Neuron (in vitro differentiated cells): Measurements from ENCODE around the gene BCO1.

Source experiments
- H2AFZ ChIP-seq: one replicate; pipeline ENCODE4 v1.6.1; 2013; ENCODE audit warnings: low read depth, mild to moderate bottlenecking, inconsistent platforms, low read length, moderate library complexity
- H3K27me3 ChIP-seq: one replicate; pipeline ENCODE4 v1.6.1; 2013; ENCODE audit warnings: low read length; ENCODE audit not compliant: insufficient read depth
- H3K36me3 ChIP-seq: one replicate; pipeline ENCODE4 v1.6.1; 2013; ENCODE audit warnings: low read length; ENCODE audit not compliant: insufficient read depth
- H3K4me1 ChIP-seq: one replicate; pipeline ENCODE4 v1.6.1; 2013; ENCODE audit warnings: low read length; ENCODE audit not compliant: insufficient read depth
- H3K4me3 ChIP-seq: 2 replicates; pipeline ENCODE4 v1.5.1; 2013; ENCODE audit warnings: mild to moderate bottlenecking, low read length, moderate library complexity
- H3K9me3 ChIP-seq: one replicate; pipeline ENCODE4 v1.6.1; 2013; ENCODE audit warnings: low read length

The BCO1 gene

DNA sequence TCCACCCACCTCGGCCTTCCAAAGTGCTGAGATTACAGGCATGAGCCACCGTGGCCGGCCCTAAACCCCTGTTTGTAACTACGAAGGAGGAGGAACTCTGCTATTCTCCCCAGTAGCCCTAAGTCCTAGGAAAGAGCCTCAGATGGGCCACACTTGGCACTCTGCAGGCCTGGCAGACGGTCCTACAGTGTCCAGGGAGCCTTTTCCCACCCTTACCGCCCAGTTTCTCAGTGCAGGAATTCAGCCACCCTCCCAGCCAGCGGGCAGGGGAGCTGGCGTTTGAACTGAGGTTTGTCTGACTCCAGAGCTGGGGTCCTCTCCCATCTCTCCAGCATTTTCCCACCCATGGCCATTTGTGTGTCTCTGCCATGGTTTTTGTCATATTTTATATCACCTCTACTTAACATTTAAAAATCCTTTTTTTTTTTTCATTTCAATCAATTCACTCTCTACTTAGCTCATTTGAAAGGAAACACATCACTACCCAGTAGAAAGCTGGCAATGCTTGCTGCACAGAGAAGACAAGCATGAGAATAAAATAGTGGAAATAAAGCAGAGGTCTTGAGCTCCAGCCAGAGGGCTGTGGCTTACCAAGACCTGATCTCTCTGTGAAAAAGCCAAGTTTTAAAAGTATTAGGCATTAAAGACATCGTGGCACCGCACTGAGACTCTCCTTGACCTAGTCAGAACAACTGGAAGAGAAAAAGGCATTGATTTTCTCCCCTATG is 34.9 kb downstream of the BCO1 start:
- H3K27me3 ChIP-seq, result peaks cover 2% of the 10 kb centered on the region
- H2AFZ ChIP-seq, result no peak overlapping the region
- H3K4me3 ChIP-seq, result no peak overlapping the region
- no peaks in the 10 kb centered on the region for H3K9me3 ChIP-seq
- H3K36me3 ChIP-seq, result no peaks in the 10 kb centered on the region
- no peaks in the 10 kb centered on the region for H3K4me1 ChIP-seq

DNA sequence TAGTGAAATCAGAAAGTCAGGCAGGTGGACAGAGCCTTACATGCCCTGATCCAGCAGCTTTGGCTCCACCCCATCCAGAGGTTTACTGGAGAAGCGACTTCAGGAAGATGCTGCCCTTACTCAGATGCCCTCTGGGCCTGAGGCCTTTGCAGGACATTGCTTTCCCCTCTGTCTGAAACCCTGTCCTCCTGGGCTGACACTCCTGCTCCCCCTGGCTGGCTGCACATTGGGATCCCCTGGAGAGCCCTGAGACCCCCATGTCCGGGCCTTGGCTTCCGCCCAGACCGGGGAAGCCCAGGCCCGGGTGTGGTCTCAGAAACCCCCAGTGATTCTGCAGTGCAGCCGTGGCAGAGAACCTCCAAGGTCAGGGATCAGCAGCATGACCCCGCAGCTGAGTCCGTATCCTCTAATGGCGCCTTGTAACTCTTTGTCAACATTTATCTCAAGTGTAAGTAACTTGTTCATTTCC is 36.6 kb downstream of the BCO1 start:
- Histone ChIP-seq H2AFZ (no peak overlapping the region), H3K9me3 (no peaks in the 10 kb centered on the region), H3K4me1 (no peaks in the 10 kb centered on the region), H3K4me3 (no peak overlapping the region), H3K36me3 (no peaks in the 10 kb centered on the region), H3K27me3 (peaks cover 2% of the 10 kb centered on the region)

GRCh38 chr16:81275795-81276194 is 37.3 kb downstream of the BCO1 start:
- Histone ChIP-seq H3K4me1 (no peaks in the 10 kb centered on the region), H2AFZ (no peak overlapping the region), H3K36me3 (no peaks in the 10 kb centered on the region), H3K27me3 (peaks cover 2% of the 10 kb centered on the region), H3K4me3 (no peak overlapping the region), H3K9me3 (no peaks in the 10 kb centered on the region)

DNA sequence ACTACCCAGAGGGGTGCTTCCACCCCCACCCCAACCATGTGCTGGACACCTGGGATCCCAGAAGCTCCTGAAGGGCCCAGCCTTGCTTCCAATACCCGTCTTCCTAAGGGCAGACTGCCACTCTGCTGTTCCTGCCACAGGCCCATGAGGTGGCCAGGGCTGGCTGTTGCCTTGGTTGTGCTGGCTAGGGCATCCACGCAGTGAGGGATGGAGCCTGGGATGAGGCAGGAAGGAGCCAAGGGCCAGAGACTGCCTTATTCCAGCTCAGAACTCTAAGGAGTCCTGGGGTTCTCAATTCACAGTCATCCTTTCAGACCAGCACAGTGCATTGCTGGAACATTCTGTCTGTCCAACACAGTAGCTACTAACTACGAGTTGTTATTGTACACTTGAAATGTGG is 37.8 kb downstream of the BCO1 start:
- Histone ChIP-seq H2AFZ (no peak overlapping the region), H3K4me3 (no peak overlapping the region), H3K4me1 (no peaks in the 10 kb centered on the region), H3K27me3 (peaks cover 2% of the 10 kb centered on the region), H3K36me3 (no peaks in the 10 kb centered on the region), H3K9me3 (no peaks in the 10 kb centered on the region)

- H3K4me1 ChIP-seq, result no peaks in the 10 kb centered on the region
- H2AFZ ChIP-seq, result no peak overlapping the region
- no peak overlapping the region for H3K4me3 ChIP-seq
- peaks cover 2% of the 10 kb centered on the region for H3K27me3 ChIP-seq
- H3K9me3 ChIP-seq, result no peaks in the 10 kb centered on the region
- H3K36me3 ChIP-seq, result no peaks in the 10 kb centered on the region
Measured at GRCh38 chr16:81277541-81278080, 39.1 kb downstream of the BCO1 start.

DNA sequence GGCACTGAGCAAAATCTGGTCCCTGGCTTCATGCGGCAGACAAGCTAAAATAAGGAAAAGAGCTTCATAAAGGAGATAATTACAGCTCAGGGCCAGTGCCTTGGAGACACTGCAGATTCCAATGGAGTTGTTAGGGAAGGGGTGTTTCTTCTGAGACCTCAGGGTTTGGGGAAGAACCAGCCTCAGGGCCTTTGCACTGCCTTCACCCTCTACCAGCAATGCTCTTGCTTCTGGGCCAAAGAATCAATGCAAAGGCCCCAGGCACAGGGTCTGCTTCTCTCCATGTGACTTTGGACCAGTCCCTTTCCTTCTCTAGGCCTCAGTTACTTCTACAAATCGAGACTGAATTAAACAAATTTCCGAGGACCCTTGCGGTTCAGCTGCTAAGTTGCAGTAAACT is 40.0 kb downstream of the BCO1 start:
- H3K4me1 ChIP-seq, result no peaks in the 10 kb centered on the region

GRCh38 chr16:81279392-81279791 is 40.9 kb downstream of the BCO1 start:
- H3K9me3 ChIP-seq, result no peaks in the 10 kb centered on the region
- H3K36me3 ChIP-seq, result no peaks in the 10 kb centered on the region
- H3K4me1 ChIP-seq, result no peaks in the 10 kb centered on the region
- H3K4me3 ChIP-seq, result no peak overlapping the region
- H3K27me3 ChIP-seq, result peaks cover 2% of the 10 kb centered on the region
- H2AFZ ChIP-seq, result no peak overlapping the region

More for the DNA sequence above, 40.0 kb downstream of the BCO1 start:
- no peak overlapping the region for H2AFZ ChIP-seq
- H3K9me3 ChIP-seq, result no peaks in the 10 kb centered on the region
- H3K27me3 ChIP-seq, result peaks cover 2% of the 10 kb centered on the region
- H3K4me3 ChIP-seq, result no peak overlapping the region
- H3K36me3 ChIP-seq, result no peaks in the 10 kb centered on the region

DNA sequence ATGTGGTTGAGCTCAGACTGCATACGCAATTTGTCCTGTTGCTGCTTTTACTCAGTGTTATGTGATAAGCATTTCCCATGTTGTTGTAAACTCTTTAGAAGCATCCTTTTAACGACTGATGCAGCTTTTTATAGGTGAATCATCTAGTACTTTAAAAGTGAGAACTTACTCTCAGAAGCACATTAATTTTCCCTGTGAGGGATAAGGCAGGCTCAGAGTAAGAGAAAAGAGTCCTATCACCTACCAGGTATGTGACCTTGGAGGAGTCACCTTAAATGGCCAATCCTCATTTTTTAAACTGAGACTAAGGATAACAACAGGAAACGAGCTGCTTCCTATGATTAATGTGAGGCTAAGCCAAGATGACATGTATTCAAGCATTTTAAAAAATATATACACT is 41.9 kb downstream of the BCO1 start:
- Histone ChIP-seq H2AFZ (no peak overlapping the region), H3K36me3 (no peaks in the 10 kb centered on the region), H3K4me1 (no peaks in the 10 kb centered on the region), H3K4me3 (no peak overlapping the region), H3K9me3 (no peaks in the 10 kb centered on the region), H3K27me3 (peaks cover 2% of the 10 kb centered on the region)

- no peaks in the 10 kb centered on the region for H3K4me1 ChIP-seq
- no peak overlapping the region for H2AFZ ChIP-seq
- H3K27me3 ChIP-seq, result no peaks in the 10 kb centered on the region
- H3K4me3 ChIP-seq, result no peak overlapping the region
- no peaks in the 10 kb centered on the region for H3K9me3 ChIP-seq
- H3K36me3 ChIP-seq, result no peaks in the 10 kb centered on the region
Measured at GRCh38 chr16:81283044-81283443, 44.6 kb downstream of the BCO1 start.

DNA sequence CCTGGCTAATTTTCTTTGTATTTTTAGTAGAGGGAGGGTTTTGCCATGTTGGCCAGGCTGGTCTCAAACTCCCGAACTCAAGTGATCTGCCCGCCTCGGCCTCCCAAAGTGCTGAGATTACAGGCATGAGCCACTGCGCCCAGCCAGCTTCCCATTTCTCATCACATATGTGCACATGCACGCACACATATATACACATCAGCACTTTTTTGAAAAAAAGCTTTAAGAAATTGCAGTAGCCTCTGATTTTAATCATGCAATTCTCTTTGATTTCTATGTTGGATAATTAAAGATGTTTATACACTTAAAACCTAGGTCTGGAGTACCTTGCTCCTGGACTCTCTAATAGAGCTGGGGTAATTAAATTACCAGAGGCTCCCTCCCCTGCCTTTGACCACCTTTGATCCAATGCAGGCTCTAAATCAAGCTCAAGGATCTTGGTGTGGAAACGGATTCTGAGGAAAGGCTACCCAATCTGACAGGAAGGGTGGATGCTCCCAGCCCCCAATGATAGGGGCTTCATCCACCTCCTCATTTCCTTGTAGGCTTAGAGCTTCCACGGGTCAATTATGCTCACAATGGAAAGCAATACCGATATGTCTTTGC is 46.6 kb downstream of the BCO1 start:
- no peaks in the 10 kb centered on the region for H3K36me3 ChIP-seq
- no peak overlapping the region for H2AFZ ChIP-seq
- H3K4me1 ChIP-seq, result no peaks in the 10 kb centered on the region
- H3K27me3 ChIP-seq, result no peaks in the 10 kb centered on the region
- no peak overlapping the region for H3K4me3 ChIP-seq
- H3K9me3 ChIP-seq, result no peaks in the 10 kb centered on the region

- Histone ChIP-seq H3K4me1 (no peaks in the 10 kb centered on the region), H3K36me3 (no peaks in the 10 kb centered on the region), H2AFZ (no peak overlapping the region), H3K27me3 (no peaks in the 10 kb centered on the region), H3K9me3 (no peaks in the 10 kb centered on the region), H3K4me3 (no peak overlapping the region)
Measured at GRCh38 chr16:81286190-81286589, 47.7 kb downstream of the BCO1 start.

DNA sequence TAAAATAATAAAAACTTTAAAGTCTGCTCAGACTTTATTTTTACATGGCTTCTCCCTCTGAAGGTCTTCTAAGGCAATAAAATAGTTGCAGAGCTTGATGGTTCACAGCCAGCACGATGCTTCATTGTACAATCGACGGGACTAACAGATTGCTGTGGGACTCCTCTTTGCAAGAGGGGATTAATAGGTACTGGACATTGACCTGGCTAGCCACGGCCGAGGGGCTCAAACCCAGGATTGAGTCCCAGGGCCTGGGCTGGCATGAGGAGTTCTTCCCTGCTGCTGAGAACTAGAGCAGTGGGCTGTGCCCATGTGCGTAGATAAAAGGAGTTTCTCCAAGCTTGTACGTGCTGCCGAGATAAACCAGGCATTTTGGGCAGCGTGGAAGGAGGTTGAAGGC is 52.6 kb downstream of the BCO1 start:
- Histone ChIP-seq H2AFZ (no peak overlapping the region), H3K9me3 (no peaks in the 10 kb centered on the region), H3K4me3 (no peak overlapping the region), H3K4me1 (no peaks in the 10 kb centered on the region), H3K36me3 (no peaks in the 10 kb centered on the region), H3K27me3 (no peaks in the 10 kb centered on the region)

DNA sequence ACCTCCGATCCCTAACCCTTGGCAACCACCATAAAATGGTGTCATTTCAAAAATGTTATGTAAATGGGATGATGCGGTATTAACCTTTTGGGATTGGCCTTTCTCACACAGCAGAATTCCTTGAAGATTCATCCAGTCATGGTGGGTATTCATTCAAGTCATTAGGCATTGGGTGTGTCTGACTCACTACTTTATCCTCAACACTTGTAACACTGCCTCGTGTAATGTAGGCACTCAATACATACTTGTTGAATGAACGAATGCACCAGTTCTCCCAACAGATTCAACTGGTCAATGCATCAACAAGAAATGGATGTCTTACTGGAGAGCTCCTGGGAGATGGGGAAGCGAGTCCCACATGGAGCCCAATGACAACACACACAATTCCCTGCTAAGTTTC is 54.4 kb downstream of the BCO1 start:
- H3K36me3 ChIP-seq, result no peaks in the 10 kb centered on the region
- no peaks in the 10 kb centered on the region for H3K4me1 ChIP-seq
- no peaks in the 10 kb centered on the region for H3K27me3 ChIP-seq
- H2AFZ ChIP-seq, result no peak overlapping the region
- H3K9me3 ChIP-seq, result no peaks in the 10 kb centered on the region
- H3K4me3 ChIP-seq, result no peak overlapping the region
